Neutrophil (primary cell): Measurements from ENCODE around the gene TECPR1.

Experiments used
- H3K27ac ChIP-seq: fragments of 200-600 bp; sonication (generic); 2 replicates; pipeline ENCODE4 v1.5.1; 2016; ENCODE audit warnings: mild to moderate bottlenecking, moderate library complexity
- H3K27me3 ChIP-seq: fragments of 200-600 bp; sonication (generic); 2 replicates; pipeline ENCODE4 v1.6.0; 2016; ENCODE audit warnings: mild to moderate bottlenecking
- H3K36me3 ChIP-seq: fragments of 200-600 bp; sonication (generic); 2 replicates; pipeline ENCODE4 v1.5.1; 2017
- H3K4me1 ChIP-seq, 2 experiments: fragments of 200-600 bp in 1 of 2; sonication (generic) in 1 of 2; 1 replicate in 1 of 2; 2 replicates in 1 of 2; pipeline versions ENCODE4 v1.5.1 to v1.6.1; 2013 to 2016; ENCODE audit warnings: low read depth in 1 of 2, low read length in 1 of 2, mild to moderate bottlenecking in 1 of 2, moderate library complexity in 1 of 2; ENCODE audit not compliant: control insufficient read depth in 1 of 2, insufficient read depth in 1 of 2
- H3K4me3 ChIP-seq, 2 experiments: fragments of 200-600 bp in 1 of 2; sonication (generic) in 1 of 2; 1 replicate in 1 of 2; 2 replicates in 1 of 2; pipeline ENCODE4 v1.5.1; 2013 to 2016; ENCODE audit warnings: low read depth in 1 of 2, low read length in 1 of 2, mild to moderate bottlenecking in 1 of 2, moderate library complexity in 1 of 2
- H3K9me3 ChIP-seq: fragments of 200-600 bp; sonication (generic); 2 replicates; pipeline ENCODE4 v1.5.1; 2016
- TF ChIP-seq, protein P1 (sequence below): fragments of 200-600 bp; sonication (generic); IDR thresholded peaks from 2 replicates; pipeline ENCODE4 v1.5.1; 2016; ENCODE audit warnings: antibody characterized with exemption

TECPR1 gene

DNA sequence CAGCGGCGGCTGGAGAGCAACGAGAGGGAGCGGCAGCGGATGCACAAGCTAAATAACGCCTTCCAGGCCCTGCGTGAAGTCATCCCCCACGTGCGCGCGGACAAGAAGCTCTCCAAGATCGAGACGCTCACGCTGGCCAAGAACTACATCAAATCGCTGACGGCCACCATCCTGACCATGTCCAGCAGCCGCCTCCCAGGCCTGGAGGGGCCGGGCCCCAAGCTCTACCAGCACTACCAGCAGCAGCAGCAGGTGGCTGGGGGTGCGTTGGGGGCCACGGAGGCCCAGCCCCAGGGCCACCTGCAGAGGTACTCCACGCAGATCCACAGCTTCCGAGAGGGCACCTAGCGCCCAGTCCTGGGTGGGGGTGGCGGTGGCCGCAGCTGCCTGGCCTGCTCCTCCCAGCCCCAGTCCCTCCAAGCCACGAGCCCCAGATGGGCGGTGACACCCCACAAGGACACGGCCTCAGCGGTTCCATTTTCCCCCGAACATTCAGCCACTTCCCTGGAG is 39.4 kb downstream of the TECPR1 start:
- Histone ChIP-seq H3K36me3 (peaks cover 45% of the 10 kb centered on the region), H3K9me3 (no peaks in the 10 kb centered on the region), H3K4me1 (no peaks in the 10 kb centered on the region), H3K4me3 (no peak overlapping the region), H3K27ac (no peak overlapping the region), H3K27me3 (peaks cover 43% of the 10 kb centered on the region)
- TF ChIP-seq, protein P1, sequence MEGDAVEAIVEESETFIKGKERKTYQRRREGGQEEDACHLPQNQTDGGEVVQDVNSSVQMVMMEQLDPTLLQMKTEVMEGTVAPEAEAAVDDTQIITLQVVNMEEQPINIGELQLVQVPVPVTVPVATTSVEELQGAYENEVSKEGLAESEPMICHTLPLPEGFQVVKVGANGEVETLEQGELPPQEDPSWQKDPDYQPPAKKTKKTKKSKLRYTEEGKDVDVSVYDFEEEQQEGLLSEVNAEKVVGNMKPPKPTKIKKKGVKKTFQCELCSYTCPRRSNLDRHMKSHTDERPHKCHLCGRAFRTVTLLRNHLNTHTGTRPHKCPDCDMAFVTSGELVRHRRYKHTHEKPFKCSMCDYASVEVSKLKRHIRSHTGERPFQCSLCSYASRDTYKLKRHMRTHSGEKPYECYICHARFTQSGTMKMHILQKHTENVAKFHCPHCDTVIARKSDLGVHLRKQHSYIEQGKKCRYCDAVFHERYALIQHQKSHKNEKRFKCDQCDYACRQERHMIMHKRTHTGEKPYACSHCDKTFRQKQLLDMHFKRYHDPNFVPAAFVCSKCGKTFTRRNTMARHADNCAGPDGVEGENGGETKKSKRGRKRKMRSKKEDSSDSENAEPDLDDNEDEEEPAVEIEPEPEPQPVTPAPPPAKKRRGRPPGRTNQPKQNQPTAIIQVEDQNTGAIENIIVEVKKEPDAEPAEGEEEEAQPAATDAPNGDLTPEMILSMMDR = no peak

DNA sequence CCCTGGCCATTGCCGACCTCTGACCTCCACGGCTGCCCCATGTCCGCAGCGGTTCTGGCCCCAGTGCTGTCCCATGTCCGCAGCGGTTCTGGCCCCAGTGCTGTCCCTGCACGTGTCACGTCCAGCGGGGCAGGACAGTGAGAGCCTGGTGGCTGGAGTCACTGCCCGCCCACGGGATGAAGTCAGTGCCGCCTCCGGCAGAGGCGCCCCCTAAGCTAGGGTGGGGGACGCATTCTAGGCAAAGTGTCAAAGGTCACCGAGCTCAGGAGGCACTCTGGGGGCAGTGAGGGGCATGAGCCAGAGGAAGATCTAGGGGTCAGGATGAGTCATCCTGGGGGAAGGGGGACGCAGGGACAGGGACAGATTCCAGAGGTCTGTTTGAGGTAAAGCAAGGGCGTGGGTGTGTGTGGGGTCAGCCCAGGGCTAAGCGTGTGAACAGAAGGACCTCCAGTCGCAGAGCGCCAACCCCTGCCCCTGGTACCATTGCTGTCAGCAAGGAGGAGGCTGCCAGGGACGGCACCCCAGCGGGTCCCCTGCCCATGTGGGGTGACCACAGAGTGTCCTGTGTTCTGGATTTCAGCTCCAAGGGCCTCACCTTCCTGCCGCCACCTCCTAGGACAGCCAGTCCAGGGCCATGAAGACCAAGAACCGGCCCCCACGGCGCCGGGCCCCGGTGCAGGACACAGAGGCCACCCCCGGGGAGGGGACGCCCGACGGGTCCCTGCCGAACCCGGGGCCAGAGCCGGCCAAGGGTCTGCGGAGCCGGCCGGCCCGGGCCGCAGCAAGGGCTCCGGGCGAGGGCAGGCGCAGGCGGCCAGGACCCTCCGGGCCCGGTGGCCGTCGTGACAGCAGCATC is 40.1 kb downstream of the TECPR1 start:
- Histone ChIP-seq H3K36me3 (peaks cover 45% of the 10 kb centered on the region), H3K27me3 (peaks cover 43% of the 10 kb centered on the region), H3K27ac (no peak overlapping the region), H3K4me1 (no peaks in the 10 kb centered on the region), H3K4me3 (no peak overlapping the region), H3K9me3 (no peaks in the 10 kb centered on the region)
- TF ChIP-seq, protein P1 = no peak

DNA sequence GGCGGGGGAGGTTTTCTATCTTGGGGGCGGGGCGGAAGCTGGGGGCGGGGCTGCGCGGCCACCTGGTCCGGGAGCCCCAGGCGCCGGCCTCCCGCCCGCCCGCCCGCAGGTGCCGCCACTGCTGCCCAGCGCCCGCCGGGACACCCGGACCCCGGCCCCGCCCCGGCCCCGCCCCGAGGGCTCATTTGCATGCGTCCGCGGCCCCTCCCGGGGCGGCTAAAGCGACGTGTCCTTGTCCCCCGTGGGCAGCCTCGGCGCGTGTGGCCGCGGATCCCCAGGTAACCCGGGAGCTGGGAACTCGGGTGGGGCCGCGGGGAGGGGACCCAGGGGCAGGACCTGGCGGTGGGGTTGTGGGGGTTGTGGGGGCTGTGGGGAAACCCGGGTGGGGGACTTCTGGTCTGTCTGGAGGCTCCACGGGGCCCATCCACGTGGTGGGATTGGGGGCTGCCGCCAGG is 40.8 kb downstream of the TECPR1 start, which contains the start of gene BHLHA15:
BHLHA15 (plus strand) TSS at position 219 of the 455 bp plus-strand sequence. CDS start 871 bp downstream, outside the sequence.
- no peaks in the 10 kb centered on the region for H3K9me3 ChIP-seq
- no peak within 1 kb of the TSS for H3K4me3 ChIP-seq
- H3K36me3 ChIP-seq = peaks cover 48% of the 10 kb centered on the region
- no peak within 1 kb of the TSS for H3K27ac ChIP-seq
- peaks cover 43% of the 10 kb centered on the region for H3K27me3 ChIP-seq
- TF ChIP-seq, protein P1 = no peak
- no peaks in the 10 kb centered on the region for H3K4me1 ChIP-seq

DNA sequence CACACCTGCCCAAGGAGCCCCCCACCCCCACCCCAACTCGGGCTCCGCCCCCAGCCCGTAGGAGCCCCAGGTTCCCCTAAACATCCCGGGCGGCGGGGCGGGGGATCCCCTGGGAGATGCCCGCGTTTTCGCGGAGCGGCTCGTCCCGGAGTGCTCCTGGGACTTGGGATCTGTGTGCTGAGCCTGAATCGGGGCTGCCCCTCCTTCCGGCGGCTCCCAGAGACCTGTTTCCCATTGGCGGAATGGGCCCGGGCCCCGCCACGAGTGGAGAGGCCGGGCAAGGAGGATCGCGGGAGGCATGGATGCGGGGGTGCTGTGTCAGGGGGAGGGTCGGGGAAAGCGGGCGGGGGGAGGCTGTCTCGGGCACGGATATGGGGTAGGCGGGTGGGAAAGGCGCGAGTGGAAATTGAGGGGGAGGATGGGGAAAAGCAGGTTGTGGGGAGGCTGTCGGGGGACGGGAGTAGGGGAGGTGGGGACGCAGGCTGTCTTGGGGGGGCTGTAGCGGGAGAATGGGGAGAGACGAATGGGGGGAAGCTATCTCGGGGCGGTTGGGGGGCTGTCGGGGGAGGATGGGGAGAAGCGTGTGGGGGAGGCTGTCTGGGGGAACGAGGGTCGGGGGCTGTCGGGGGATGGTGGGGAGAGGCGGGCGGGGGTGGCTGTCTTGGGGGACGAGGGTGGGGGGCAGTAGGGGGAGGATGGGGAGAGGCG is 41.4 kb downstream of the TECPR1 start:
- Histone ChIP-seq H3K4me3 (no peak overlapping the region), H3K36me3 (peaks cover 48% of the 10 kb centered on the region), H3K27ac (no peak overlapping the region), H3K27me3 (peaks cover 43% of the 10 kb centered on the region), H3K9me3 (no peaks in the 10 kb centered on the region), H3K4me1 (no peaks in the 10 kb centered on the region)
- TF ChIP-seq, protein P1 = no peak

DNA sequence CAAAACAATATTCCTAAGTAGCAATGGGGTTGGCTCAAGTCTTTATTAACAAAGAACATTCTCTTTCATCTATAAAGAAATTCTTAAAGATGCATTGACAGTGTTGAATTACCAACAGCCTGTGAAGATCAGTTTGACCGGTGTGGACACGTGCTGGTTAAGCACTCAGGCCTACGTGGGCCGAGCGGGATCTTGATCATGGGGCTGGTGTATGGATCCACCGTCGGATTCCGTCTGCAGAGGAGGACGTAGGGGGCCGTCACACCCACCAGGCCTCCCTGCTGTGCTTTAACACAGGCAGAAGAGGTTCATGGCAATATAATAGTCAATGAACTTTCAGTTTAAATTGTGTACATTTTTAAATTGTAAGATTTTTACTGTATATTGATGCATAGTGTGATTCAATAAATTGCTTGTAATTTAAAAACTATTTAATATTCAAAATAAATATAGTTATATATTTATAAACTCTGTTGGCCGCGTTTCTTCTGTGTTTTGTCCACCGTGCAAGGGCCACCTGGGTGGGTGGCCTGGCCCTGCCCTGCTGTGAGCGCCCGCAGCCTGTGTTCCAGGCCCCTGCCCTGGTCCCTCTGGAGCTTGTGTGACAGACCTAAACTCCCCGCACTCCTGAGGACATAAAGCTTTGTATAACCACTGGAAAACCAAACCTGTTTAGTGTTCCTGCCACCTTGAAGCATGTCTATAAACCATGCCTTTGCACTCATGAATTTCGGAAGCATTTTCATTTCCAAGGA is 42.7 kb downstream of the TECPR1 start:
- Histone ChIP-seq H3K4me3 (no peak overlapping the region), H3K27me3 (peaks cover 43% of the 10 kb centered on the region)
- TF ChIP-seq, protein P1 = no peak

More for the DNA sequence above, 42.7 kb downstream of the TECPR1 start:
- peaks cover 57% of the 10 kb centered on the region for H3K36me3 ChIP-seq
- no peaks in the 10 kb centered on the region for H3K9me3 ChIP-seq
- H3K27ac ChIP-seq = no peak overlapping the region
- no peaks in the 10 kb centered on the region for H3K4me1 ChIP-seq
